Ramos (cell line): ENCODE data around the gene CDH23.

ENCODE experiments used
- in situ Hi-C: fragments of 300-500 bp; cut with MboI; formaldehyde crosslinking; loops from one replicate; pipeline ENCODE4 v1.14.3; 2022; ENCODE audit warnings: low sequenced_read_pairs; ENCODE audit not compliant: unreplicated experiment

The CDH23 gene

GRCh38 chr10:71783917-71784678 lies 387.4 kb downstream of the CDH23 start:
- in situ Hi-C loops: no loop called here

GRCh38 chr10:71784679-71785272 lies 388.1 kb downstream of the CDH23 start:
- in situ Hi-C loops: no loop called here

GRCh38 chr10:71788954-71789353 lies 392.2 kb downstream of the CDH23 start:
- in situ Hi-C loops: no loop called here

- in situ Hi-C loops: no loop called here
Measured at GRCh38 chr10:71789871-71790270, 393.2 kb downstream of the CDH23 start.

GRCh38 chr10:71790749-71791440 lies 394.2 kb downstream of the CDH23 start:
- in situ Hi-C loops: no loop called here

- in situ Hi-C loops: no loop called here
Measured at GRCh38 chr10:71795248-71795647, 398.5 kb downstream of the CDH23 start.

- in situ Hi-C loops: no loop called here
Measured at GRCh38 chr10:71796749-71797405, 400.2 kb downstream of the CDH23 start.

GRCh38 chr10:71797533-71798307 lies 401.0 kb downstream of the CDH23 start:
- in situ Hi-C loops: no loop called here

- in situ Hi-C loops: no loop called here
Measured at GRCh38 chr10:71798308-71798624, 401.5 kb downstream of the CDH23 start.

- in situ Hi-C loops: no loop called here
Measured at GRCh38 chr10:71799112-71799511, 402.4 kb downstream of the CDH23 start.

GRCh38 chr10:71799608-71800453 lies 403.1 kb downstream of the CDH23 start:
- in situ Hi-C loops: no loop called here

- in situ Hi-C loops: no loop called here
Measured at GRCh38 chr10:71801361-71801760, 404.6 kb downstream of the CDH23 start.

GRCh38 chr10:71802235-71802634 lies 405.5 kb downstream of the CDH23 start:
- in situ Hi-C loops: no loop called here

GRCh38 chr10:71802715-71803488 lies 406.2 kb downstream of the CDH23 start:
- in situ Hi-C loops: no loop called here

- in situ Hi-C loops: no loop called here
Measured at GRCh38 chr10:71804077-71804476, 407.4 kb downstream of the CDH23 start.

- in situ Hi-C loops: no loop called here
Measured at GRCh38 chr10:71805776-71806703, 409.3 kb downstream of the CDH23 start.

- in situ Hi-C loops: no loop called here
Measured at GRCh38 chr10:71806704-71807556, 410.2 kb downstream of the CDH23 start.
